Cardiac fibroblast (primary cell): Measurements from ENCODE around the gene PCYT1B.

ENCODE experiments used
- DNase-seq, 2 donors: peaks; one replicate each; pipeline versions ENCODE4 v3.0.0 to v3.0.0-alpha.2; 2010; ENCODE audit warnings: low read depth in 2 of 2
- H3K4me3 ChIP-seq, 2 donors: replicated peaks in 1 of 2; 1 replicate in 1 of 2; 2 replicates in 1 of 2; pipeline ENCODE4 v1.5.1; 2011; ENCODE audit warnings: low read depth in 2 of 2, low read length in 2 of 2, mild to moderate bottlenecking in 2 of 2, moderate library complexity in 1 of 2
- TF ChIP-seq, protein P1 (sequence below): IDR thresholded peaks from one replicate; pipeline ENCODE4 v1.5.1; 2011; ENCODE audit warnings: low read depth, mild to moderate bottlenecking, low read length, inconsistent platforms

Gene PCYT1B

DNA sequence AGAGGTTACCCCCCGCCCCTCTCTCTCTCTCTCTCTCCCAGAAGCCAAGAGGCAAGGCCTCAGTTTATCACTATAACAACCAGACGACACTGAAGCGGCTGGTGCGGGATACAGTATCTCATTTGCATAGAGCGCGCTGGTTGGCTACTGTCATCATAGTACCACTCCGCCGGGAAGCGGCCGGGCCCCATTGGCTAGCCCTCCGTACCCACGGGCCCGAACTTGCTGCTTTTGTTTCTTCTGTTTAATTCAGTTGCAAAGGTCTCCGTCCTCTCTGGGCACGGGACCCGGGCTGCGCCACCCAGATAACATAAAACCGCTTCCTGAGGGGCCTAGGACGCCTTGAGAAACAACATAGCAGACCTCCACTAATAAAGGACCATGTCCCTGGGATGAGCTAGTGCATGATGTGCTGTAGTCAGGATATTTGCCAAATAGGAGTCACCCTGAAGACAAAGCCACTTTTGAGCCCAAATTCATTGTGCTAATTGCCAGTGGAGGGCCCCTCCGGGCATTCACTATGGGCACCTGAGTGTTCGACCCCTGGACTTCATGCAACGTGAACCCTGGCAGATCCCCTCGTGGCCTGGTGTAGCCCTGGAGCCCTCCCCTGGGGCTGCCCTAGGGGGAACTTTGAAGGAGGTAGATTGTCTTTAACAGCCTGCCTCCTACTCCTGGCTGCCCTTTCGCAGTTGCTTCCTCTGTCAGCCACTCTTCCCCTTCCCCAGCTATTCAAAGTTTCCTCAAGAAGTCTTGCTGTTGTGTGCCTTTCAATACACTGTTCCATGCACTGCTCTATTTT, at the start of gene PCYT1B:
TSS of gene PCYT1B (minus strand) at position 91 of the 802 bp plus-strand sequence. CDS start 242 bp downstream, outside the sequence.
- peak; percentile 41 to 65 for DNase-seq
- TF ChIP-seq, protein P1, sequence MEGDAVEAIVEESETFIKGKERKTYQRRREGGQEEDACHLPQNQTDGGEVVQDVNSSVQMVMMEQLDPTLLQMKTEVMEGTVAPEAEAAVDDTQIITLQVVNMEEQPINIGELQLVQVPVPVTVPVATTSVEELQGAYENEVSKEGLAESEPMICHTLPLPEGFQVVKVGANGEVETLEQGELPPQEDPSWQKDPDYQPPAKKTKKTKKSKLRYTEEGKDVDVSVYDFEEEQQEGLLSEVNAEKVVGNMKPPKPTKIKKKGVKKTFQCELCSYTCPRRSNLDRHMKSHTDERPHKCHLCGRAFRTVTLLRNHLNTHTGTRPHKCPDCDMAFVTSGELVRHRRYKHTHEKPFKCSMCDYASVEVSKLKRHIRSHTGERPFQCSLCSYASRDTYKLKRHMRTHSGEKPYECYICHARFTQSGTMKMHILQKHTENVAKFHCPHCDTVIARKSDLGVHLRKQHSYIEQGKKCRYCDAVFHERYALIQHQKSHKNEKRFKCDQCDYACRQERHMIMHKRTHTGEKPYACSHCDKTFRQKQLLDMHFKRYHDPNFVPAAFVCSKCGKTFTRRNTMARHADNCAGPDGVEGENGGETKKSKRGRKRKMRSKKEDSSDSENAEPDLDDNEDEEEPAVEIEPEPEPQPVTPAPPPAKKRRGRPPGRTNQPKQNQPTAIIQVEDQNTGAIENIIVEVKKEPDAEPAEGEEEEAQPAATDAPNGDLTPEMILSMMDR, result no peak
- H3K4me3 ChIP-seq, result peak within 1 kb of the TSS in 1 of 2 donors; percentile 14

DNA sequence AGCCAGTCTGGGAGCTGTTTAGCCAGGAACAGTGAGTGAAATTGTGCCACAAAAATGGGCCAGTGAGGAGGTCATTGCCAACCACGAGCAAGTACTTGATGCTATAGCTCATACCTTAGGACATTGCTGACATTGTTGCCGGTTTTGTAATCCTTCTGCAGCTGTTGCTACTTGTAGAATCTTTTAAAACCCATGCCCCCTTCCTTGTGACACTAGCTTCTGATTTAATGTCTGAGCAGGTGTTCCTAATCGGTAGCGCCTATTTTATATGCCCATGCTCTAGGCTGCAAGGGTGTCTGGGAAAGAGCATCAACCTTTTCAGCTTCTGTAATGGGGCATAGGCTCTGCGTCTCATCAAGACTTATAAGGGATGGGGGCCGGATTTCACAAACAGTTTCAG, 49.1 kb upstream of the PCYT1B start:
- TF ChIP-seq, protein P1, result no peak
- no peak overlapping the region for H3K4me3 ChIP-seq
- DNase-seq, result peak in 1 of 2 donors; percentile 1

DNA sequence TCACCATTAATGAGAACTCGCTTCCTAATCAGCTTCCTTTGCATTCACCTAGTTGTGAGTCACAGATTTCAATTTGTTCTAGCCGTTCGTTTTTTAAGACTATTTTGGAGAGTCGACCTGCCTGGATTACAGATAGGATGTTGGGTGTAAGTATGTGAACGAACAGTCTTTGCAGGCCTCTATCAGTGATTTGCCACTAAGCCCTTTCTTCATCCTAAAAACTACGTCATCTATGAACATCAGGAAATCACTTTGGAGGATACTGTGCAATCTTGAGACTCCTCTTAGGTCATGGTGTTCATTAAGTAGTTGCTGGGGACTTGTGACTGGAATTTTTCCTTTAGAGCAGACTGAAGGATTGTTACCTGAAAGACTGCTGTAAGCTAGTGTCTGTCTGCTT, 47.7 kb upstream of the PCYT1B start:
- TF ChIP-seq, protein P1, result no peak
- H3K4me3 ChIP-seq, result no peak overlapping the region
- DNase-seq, result peak; percentile 1 to 6

DNA sequence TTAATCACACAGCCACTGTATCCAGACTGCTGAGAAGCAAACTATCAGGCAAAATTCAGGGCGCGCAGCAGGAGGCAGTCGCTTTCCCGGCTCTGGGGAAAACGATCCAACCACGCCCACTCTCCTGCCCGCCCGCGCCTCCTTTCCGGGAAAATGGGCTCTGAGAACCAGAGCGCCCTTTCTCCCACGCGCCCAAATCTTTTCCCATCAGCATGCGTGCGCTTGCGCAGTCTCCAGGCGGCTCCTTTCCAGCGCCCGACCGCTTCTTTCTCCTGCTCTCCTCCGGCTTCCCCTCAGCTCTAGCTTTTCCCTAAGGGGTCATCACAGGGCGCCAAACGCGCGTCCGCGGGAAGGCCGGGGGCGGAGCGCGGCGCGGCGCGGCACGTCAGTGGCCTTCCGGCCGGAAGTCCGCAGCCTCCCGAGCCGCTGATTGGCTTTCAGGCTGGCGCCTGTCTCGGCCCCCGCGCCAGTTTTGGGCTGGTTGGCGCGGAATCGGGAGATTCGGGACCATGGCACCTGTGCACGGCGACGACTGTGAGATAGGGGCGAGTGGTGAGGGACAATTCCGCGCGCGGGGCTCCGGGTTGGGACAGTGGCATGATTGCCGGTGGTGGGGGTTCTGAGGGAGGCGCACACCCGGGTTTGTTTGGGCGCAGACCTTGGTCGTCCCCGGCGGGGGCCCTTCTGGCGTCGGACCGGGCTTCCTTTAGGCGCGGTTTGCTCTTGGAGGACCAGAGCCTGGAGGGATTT, 46.5 kb upstream of the PCYT1B start, which contains the start of gene POLA1:
TSS of gene POLA1 (plus strand) at position 466 of the 750 bp plus-strand sequence. CDS start at position 510, 44 bp downstream.
- peak; percentile 96 to 98 for DNase-seq
- TF ChIP-seq, protein P1, result peak; percentile 8
- H3K4me3 ChIP-seq, result peak within 1 kb of the TSS; percentile 68 to 77

DNA sequence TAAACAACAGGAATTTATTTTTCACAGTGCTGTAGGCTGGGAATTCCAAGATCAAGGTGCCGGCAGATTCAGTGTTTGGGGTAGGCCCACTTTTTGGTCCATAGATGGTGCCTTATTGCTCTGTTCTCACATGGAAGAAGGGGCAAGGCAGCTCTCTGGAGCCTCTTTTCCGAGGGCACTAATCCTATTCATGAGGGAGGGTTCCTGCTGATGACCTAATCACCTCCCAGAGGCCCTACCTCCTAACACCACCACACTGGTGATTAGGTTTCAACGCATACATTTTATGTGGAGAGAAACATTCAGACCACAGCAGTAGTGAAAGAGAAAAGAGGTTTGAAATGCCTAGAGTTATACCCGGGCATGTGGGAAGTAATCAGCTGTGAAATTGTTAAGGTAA, 45.2 kb upstream of the PCYT1B start:
- DNase-seq, result no peak
- TF ChIP-seq, protein P1, result no peak
- H3K4me3 ChIP-seq, result no peak overlapping the region

DNA sequence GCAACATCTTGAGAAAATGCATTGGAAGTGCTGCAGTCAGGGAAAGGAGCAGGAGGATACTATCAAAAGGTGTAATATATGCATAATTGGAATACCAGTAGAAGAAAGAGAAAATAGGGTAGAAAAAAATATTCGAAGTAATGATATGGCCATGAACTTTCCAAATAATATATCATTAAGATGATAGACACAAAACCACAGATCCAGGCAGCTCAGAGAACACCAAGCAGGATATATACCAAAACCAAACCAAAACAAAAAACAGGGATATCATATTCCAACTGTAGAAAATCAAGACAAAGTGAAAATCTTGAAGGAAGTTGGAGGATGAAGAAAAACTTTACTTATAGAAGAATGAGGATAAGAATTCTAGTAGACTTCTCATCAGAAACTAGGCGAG, 36.9 kb upstream of the PCYT1B start:
- no peak for DNase-seq
- TF ChIP-seq, protein P1, result no peak
- no peak overlapping the region for H3K4me3 ChIP-seq
